Gastroesophageal sphincter (tissue), 3 donors: ENCODE data around the gene DDHD1.

Experiments
- CTCF ChIP-seq, 4 experiments: fragments of 200-600 bp in 2 of 4; fragments of 450-650 bp in 2 of 4; sonication (generic) in 1 of 4; IDR thresholded peaks; one replicate each; pipeline ENCODE4 v1.5.1; 2017 to 2019; ENCODE audit warnings: antibody characterized with exemption in 4 of 4, mild to moderate bottlenecking in 2 of 4, moderate library complexity in 2 of 4
- EP300 ChIP-seq: sonication (generic); formaldehyde crosslinking; IDR thresholded peaks from one replicate; pipeline ENCODE4 v1.6.1; 2017; ENCODE audit warnings: antibody characterized with exemption, mild to moderate bottlenecking
- POLR2A ChIP-seq, 2 donors: fragments of 450-650 bp; IDR thresholded peaks; one replicate each; pipeline ENCODE4 v1.6.1; 2017; ENCODE audit warnings: antibody characterized with exemption in 2 of 2, mild to moderate bottlenecking in 2 of 2, moderate library complexity in 1 of 2
- POLR2AphosphoS5 ChIP-seq: sonication (generic); formaldehyde crosslinking; IDR thresholded peaks from one replicate; pipeline ENCODE4 v1.6.1; 2017; ENCODE audit warnings: antibody characterized with exemption

- TF ChIP-seq POLR2AphosphoS5 (no peak), CTCF (IDR thresholded peaks at IDR 0.05) (no peak), POLR2A (IDR thresholded peaks at IDR 0.05) (no peak), EP300 (no peak)
These were observed 15.7 kb upstream of the DDHD1 start for GRCh38 chr14:53168786-53169185.
